ENCODE measurements around the gene KLK15.

DNA sequence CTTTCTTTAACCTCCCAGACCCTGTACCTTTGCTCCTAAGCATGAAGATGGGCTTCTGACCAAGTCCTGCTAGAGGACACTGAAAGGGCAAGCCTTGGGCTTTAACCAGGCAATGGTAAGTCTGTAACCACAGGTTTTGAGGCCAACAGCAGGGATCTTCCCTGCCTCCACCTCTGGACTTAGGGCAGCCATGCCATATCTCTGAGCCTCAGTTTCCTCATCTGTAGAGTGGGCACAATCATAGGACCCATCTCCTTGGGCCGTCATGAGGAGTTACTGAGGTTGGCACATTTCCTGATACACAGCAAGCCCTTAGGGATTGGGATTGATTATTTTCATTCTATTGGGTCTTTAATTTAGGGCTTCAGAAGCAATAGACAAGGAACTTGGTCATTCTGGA lies 24.5 kb downstream of the KLK15 start:
- TF ChIP-seq, protein P1, sequence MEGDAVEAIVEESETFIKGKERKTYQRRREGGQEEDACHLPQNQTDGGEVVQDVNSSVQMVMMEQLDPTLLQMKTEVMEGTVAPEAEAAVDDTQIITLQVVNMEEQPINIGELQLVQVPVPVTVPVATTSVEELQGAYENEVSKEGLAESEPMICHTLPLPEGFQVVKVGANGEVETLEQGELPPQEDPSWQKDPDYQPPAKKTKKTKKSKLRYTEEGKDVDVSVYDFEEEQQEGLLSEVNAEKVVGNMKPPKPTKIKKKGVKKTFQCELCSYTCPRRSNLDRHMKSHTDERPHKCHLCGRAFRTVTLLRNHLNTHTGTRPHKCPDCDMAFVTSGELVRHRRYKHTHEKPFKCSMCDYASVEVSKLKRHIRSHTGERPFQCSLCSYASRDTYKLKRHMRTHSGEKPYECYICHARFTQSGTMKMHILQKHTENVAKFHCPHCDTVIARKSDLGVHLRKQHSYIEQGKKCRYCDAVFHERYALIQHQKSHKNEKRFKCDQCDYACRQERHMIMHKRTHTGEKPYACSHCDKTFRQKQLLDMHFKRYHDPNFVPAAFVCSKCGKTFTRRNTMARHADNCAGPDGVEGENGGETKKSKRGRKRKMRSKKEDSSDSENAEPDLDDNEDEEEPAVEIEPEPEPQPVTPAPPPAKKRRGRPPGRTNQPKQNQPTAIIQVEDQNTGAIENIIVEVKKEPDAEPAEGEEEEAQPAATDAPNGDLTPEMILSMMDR (IDR thresholded peaks at IDR 0.05; ENCODE audit: insufficient read depth, low read length): no peak
- TF ChIP-seq SPI1 (IDR thresholded peaks at IDR 0.05; ENCODE audit: borderline replicate concordance, low read depth): no peak
- TF ChIP-seq POLR2AphosphoS5 (IDR thresholded peaks at IDR 0.05; ENCODE audit: low read depth): no peak
